DOHH2 (cell line): ENCODE results near the gene PRDM16.

Experiments
- H3F3A ChIP-seq: fragments of 200-600 bp; sonication (generic), shearing (Covaris generic); 2 replicates; pipeline ENCODE4 v1.6.0; 2016; ENCODE audit warnings: antibody characterized with exemption, mild to moderate bottlenecking; ENCODE audit not compliant: control insufficient read depth, insufficient read depth
- H3K27ac ChIP-seq: fragments of 200-600 bp; sonication (generic); 2 replicates; pipeline ENCODE4 v1.5.1; 2014; ENCODE audit warnings: low read depth, mild to moderate bottlenecking, low read length, moderate library complexity
- H3K27me3 ChIP-seq: fragments of 200-600 bp; sonication (generic); 2 replicates; pipeline ENCODE4 v1.6.1; 2014; ENCODE audit warnings: mild to moderate bottlenecking, low read length, mixed read lengths; ENCODE audit not compliant: control insufficient read depth
- H3K36me3 ChIP-seq: fragments of 200-600 bp; sonication (generic); 2 replicates; pipeline ENCODE4 v1.6.1; 2014; ENCODE audit warnings: mild to moderate bottlenecking, low read length, moderate library complexity, mixed read lengths; ENCODE audit not compliant: control insufficient read depth
- H3K4me1 ChIP-seq: fragments of 200-600 bp; sonication (generic); 2 replicates; pipeline ENCODE4 v1.6.1; 2014; ENCODE audit warnings: mild to moderate bottlenecking, low read length, mixed read lengths; ENCODE audit not compliant: control insufficient read depth
- H3K4me2 ChIP-seq: fragments of 200-600 bp; sonication (generic); 2 replicates; pipeline ENCODE4 v1.6.0; 2014; ENCODE audit warnings: mild to moderate bottlenecking, low read length, moderate library complexity
- H3K4me3 ChIP-seq: fragments of 200-600 bp; sonication (generic); 2 replicates; pipeline ENCODE4 v1.5.1; 2014; ENCODE audit warnings: mild to moderate bottlenecking, low read length, mixed read lengths
- H3K79me2 ChIP-seq: fragments of 200-600 bp; sonication (generic); 2 replicates; pipeline ENCODE4 v1.6.1; 2014; ENCODE audit warnings: mild to moderate bottlenecking, low read length, mixed read lengths; ENCODE audit not compliant: control insufficient read depth
- H3K9me2 ChIP-seq: fragments of 200-600 bp; sonication (generic); replicated peaks from 2 replicates; pipeline ENCODE4 v1.6.1; 2014; ENCODE audit warnings: mild to moderate bottlenecking, low read length, mixed read lengths; ENCODE audit not compliant: control insufficient read depth
- H3K9me3 ChIP-seq: fragments of 200-600 bp; sonication (generic); 2 replicates; pipeline ENCODE4 v1.6.1; 2014; ENCODE audit warnings: antibody characterized with exemption, low read length, mixed read lengths; ENCODE audit not compliant: control insufficient read depth, insufficient read depth
- H4K20me1 ChIP-seq: fragments of 200-600 bp; sonication (generic); 2 replicates; pipeline ENCODE4 v1.6.0; 2014; ENCODE audit warnings: low read depth, mild to moderate bottlenecking, antibody characterized with exemption, low read length, moderate library complexity; ENCODE audit not compliant: control insufficient read depth, insufficient read depth
- CTCF ChIP-seq: fragments of 200-600 bp; sonication (generic); IDR thresholded peaks from one replicate; pipeline ENCODE4 v1.5.1; 2014; ENCODE audit warnings: antibody characterized with exemption, mild to moderate bottlenecking, low read depth, low read length; ENCODE audit not compliant: poor library complexity, severe bottlenecking
- EZH2phosphoT487 ChIP-seq: fragments of 200-600 bp; sonication (generic); IDR thresholded peaks from 2 replicates; pipeline ENCODE4 v1.6.1; 2017; ENCODE audit warnings: borderline replicate concordance, mild to moderate bottlenecking, antibody characterized with exemption, low read length, moderate library complexity, mixed read lengths

Gene PRDM16

GRCh38 chr1:3359351-3359750 lies 290.3 kb downstream of the PRDM16 start:
- Histone ChIP-seq H3K27ac (no peak overlapping the region), H3K79me2 (no peaks in the 10 kb centered on the region), H3K27me3 (no peaks in the 10 kb centered on the region), H3K9me2 (no peaks in the 10 kb centered on the region), H4K20me1 (no peaks in the 10 kb centered on the region), H3K4me2 (no peak overlapping the region), H3K4me3 (no peak overlapping the region), H3F3A (no peaks in the 10 kb centered on the region), H3K36me3 (no peaks in the 10 kb centered on the region), H3K9me3 (no peaks in the 10 kb centered on the region), H3K4me1 (no peaks in the 10 kb centered on the region)
- TF ChIP-seq EZH2phosphoT487 = no peak
- TF ChIP-seq CTCF = no peak

GRCh38 chr1:3359756-3360440 lies 290.9 kb downstream of the PRDM16 start:
- Histone ChIP-seq H3F3A (no peaks in the 10 kb centered on the region), H3K36me3 (no peaks in the 10 kb centered on the region), H3K79me2 (no peaks in the 10 kb centered on the region), H3K4me1 (no peaks in the 10 kb centered on the region), H3K27ac (no peak overlapping the region), H3K9me3 (no peaks in the 10 kb centered on the region), H3K27me3 (no peaks in the 10 kb centered on the region), H3K4me3 (no peak overlapping the region), H3K9me2 (no peaks in the 10 kb centered on the region), H4K20me1 (no peaks in the 10 kb centered on the region), H3K4me2 (no peak overlapping the region)
- TF ChIP-seq EZH2phosphoT487 (no peak), CTCF (no peak)

GRCh38 chr1:3360646-3361257 lies 291.7 kb downstream of the PRDM16 start:
- Histone ChIP-seq H3K9me3 (no peaks in the 10 kb centered on the region), H3K27me3 (no peaks in the 10 kb centered on the region), H3F3A (no peaks in the 10 kb centered on the region), H3K4me2 (no peak overlapping the region), H3K79me2 (no peaks in the 10 kb centered on the region), H4K20me1 (no peaks in the 10 kb centered on the region), H3K4me3 (no peak overlapping the region), H3K27ac (no peak overlapping the region), H3K9me2 (no peaks in the 10 kb centered on the region), H3K36me3 (no peaks in the 10 kb centered on the region), H3K4me1 (no peaks in the 10 kb centered on the region)
- TF ChIP-seq CTCF (no peak), EZH2phosphoT487 (no peak)
